Measurements from ENCODE around the gene USP15. TPM values are rescaled to one million over a fixed set of nuclear protein-coding genes. Genes with fewer than 3 reads are reported as not detected.
"Not testable (repeated sequence)": the region's sequence is repeated elsewhere in the genome, so short reads cannot be mapped to it uniquely, and the experiment has no call there.

Gene USP15
- total RNA-seq, 1 experiment from 2014 or later: 52.6 TPM

GRCh38 chr12:62363506-62363905 is 103.3 kb downstream of the USP15 start:
- no peak for DNase-seq (ENCODE audit: extremely low read depth, low read depth)

GRCh38 chr12:62364697-62365096 is 104.5 kb downstream of the USP15 start:
- DNase-seq (ENCODE audit: extremely low read depth, low read depth): not testable (repeated sequence)

- not testable (repeated sequence) for DNase-seq (ENCODE audit: extremely low read depth, low read depth)
Observed at GRCh38 chr12:62365846-62366245, 105.6 kb downstream of the USP15 start.

- DNase-seq (ENCODE audit: extremely low read depth, low read depth): not testable (repeated sequence)
Observed at GRCh38 chr12:62368430-62369223, 108.4 kb downstream of the USP15 start.

GRCh38 chr12:62370189-62370588 is 110.0 kb downstream of the USP15 start:
- DNase-seq (ENCODE audit: extremely low read depth, low read depth): no peak

- no peak for DNase-seq (ENCODE audit: extremely low read depth, low read depth)
Observed at GRCh38 chr12:62371661-62372060, 111.5 kb downstream of the USP15 start.

- no peak for DNase-seq (ENCODE audit: extremely low read depth, low read depth)
Observed at GRCh38 chr12:62372134-62372533, 111.9 kb downstream of the USP15 start.

GRCh38 chr12:62372825-62373224 is 112.6 kb downstream of the USP15 start:
- no peak for DNase-seq (ENCODE audit: extremely low read depth, low read depth)

- no peak for DNase-seq (ENCODE audit: extremely low read depth, low read depth)
Observed at GRCh38 chr12:62375603-62376002, 115.4 kb downstream of the USP15 start.

GRCh38 chr12:62379026-62379722 is 119.0 kb downstream of the USP15 start:
- no peak for DNase-seq (ENCODE audit: extremely low read depth, low read depth)

- DNase-seq (ENCODE audit: extremely low read depth, low read depth): no peak
Observed at GRCh38 chr12:62379723-62380045, 119.5 kb downstream of the USP15 start.

GRCh38 chr12:62382526-62382925 is 122.3 kb downstream of the USP15 start:
- DNase-seq (ENCODE audit: extremely low read depth, low read depth): no peak

- DNase-seq (ENCODE audit: extremely low read depth, low read depth): no peak
Observed at GRCh38 chr12:62396750-62397149, 136.5 kb downstream of the USP15 start.

- no peak for DNase-seq (ENCODE audit: extremely low read depth, low read depth)
Observed at GRCh38 chr12:62400135-62400534, 139.9 kb downstream of the USP15 start.

GRCh38 chr12:62401631-62402030 is 141.4 kb downstream of the USP15 start:
- DNase-seq (ENCODE audit: extremely low read depth, low read depth): no peak

GRCh38 chr12:62403031-62403430 is 142.8 kb downstream of the USP15 start:
- DNase-seq (ENCODE audit: extremely low read depth, low read depth): no peak

GRCh38 chr12:62407587-62407986 is 147.4 kb downstream of the USP15 start:
- no peak for DNase-seq (ENCODE audit: extremely low read depth, low read depth)

- no peak for DNase-seq (ENCODE audit: extremely low read depth, low read depth)
Observed at GRCh38 chr12:62409068-62409467, 148.9 kb downstream of the USP15 start.

- DNase-seq (ENCODE audit: extremely low read depth, low read depth): no peak
Observed at GRCh38 chr12:62414180-62414579, 154.0 kb downstream of the USP15 start.

GRCh38 chr12:62426089-62426488 is 165.9 kb downstream of the USP15 start:
- no peak for DNase-seq (ENCODE audit: extremely low read depth, low read depth)

GRCh38 chr12:62429457-62429856 is 169.3 kb downstream of the USP15 start:
- DNase-seq (ENCODE audit: extremely low read depth, low read depth): no peak

Data from NCI-H460 (cell line).